HCT116 (cell line): ENCODE data around the gene DRAM1.

Source experiments
- EGR1 ChIP-seq: IDR thresholded peaks from 2 replicates; pipeline ENCODE4 v1.6.1; 2012; ENCODE audit warnings: low read depth
- ELF1 ChIP-seq: IDR thresholded peaks from 2 replicates; pipeline ENCODE4 v1.6.1; 2012; ENCODE audit warnings: low read depth, borderline replicate concordance
- POLR2A ChIP-seq: IDR thresholded peaks from 2 replicates; pipeline ENCODE4 v1.7.0; 2011; ENCODE audit warnings: borderline replicate concordance; ENCODE audit not compliant: insufficient read depth, insufficient read length; ENCODE audit errors: extremely low read depth
- POLR2AphosphoS5 ChIP-seq: IDR thresholded peaks from 2 replicates; pipeline ENCODE4 v1.6.1; 2011; ENCODE audit warnings: mild to moderate bottlenecking, low read depth, low read length, moderate library complexity
- RAD21 ChIP-seq: IDR thresholded peaks from 2 replicates; pipeline ENCODE4 v1.6.1; 2012; ENCODE audit warnings: low read depth, mild to moderate bottlenecking
- TCF7L2 ChIP-seq: IDR thresholded peaks from 2 replicates; pipeline ENCODE4 v1.7.0; 2011; ENCODE audit warnings: borderline replicate concordance, inconsistent platforms; ENCODE audit not compliant: insufficient read depth, insufficient read length; ENCODE audit errors: extremely low read depth
- TF ChIP-seq, protein P1 (sequence below), 3 experiments: fragments of 200-600 bp in 1 of 3; sonication (generic) in 1 of 3; IDR thresholded peaks in 2 of 3; conservative IDR thresholded peaks in 1 of 3; 2 replicates each; pipeline ENCODE4 v1.5.1; 2012 to 2017; ENCODE audit warnings: low read depth in 2 of 3, low read length in 2 of 3, antibody characterized with exemption in 1 of 3, borderline replicate concordance in 1 of 3, control low read depth in 1 of 3, mild to moderate bottlenecking in 1 of 3, mixed read lengths in 1 of 3, mixed run types in 1 of 3, moderate library complexity in 1 of 3; ENCODE audit not compliant: insufficient read depth in 1 of 3
- TF ChIP-seq, protein P2 (sequence below): IDR thresholded peaks from 2 replicates; pipeline ENCODE4 v1.6.1; 2012

DNA sequence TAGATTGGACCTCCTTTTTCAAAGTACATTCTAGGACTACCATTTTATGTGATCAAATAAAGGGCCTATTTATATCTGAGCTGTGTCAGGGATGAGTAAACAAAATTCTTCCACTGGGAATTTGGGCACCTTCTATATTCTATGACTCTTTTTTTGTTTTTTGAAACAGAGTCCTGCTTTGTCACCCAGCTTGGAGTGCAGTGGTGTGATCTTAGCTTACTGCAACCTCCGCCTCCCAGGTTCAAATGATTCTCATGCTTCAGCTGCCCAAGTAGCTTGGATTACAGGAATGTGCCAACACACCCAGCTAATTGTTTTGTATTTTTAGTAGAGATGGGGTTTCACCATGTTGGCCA is 64.8 kb downstream of the DRAM1 start:
- TF ChIP-seq EGR1, result no peak
- TF ChIP-seq ELF1, result no peak
- TF ChIP-seq, protein P1, sequence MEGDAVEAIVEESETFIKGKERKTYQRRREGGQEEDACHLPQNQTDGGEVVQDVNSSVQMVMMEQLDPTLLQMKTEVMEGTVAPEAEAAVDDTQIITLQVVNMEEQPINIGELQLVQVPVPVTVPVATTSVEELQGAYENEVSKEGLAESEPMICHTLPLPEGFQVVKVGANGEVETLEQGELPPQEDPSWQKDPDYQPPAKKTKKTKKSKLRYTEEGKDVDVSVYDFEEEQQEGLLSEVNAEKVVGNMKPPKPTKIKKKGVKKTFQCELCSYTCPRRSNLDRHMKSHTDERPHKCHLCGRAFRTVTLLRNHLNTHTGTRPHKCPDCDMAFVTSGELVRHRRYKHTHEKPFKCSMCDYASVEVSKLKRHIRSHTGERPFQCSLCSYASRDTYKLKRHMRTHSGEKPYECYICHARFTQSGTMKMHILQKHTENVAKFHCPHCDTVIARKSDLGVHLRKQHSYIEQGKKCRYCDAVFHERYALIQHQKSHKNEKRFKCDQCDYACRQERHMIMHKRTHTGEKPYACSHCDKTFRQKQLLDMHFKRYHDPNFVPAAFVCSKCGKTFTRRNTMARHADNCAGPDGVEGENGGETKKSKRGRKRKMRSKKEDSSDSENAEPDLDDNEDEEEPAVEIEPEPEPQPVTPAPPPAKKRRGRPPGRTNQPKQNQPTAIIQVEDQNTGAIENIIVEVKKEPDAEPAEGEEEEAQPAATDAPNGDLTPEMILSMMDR (IDR thresholded peaks at IDR 0.05 in 2 of 3, conservative IDR thresholded peaks at IDR 0.05 in 1 of 3; ENCODE audit: borderline replicate concordance in 1 of 3, insufficient read depth in 1 of 3, low read depth in 2 of 3, low read length in 2 of 3), result no peak
- no peak for TF ChIP-seq POLR2A
- TF ChIP-seq, protein P2, sequence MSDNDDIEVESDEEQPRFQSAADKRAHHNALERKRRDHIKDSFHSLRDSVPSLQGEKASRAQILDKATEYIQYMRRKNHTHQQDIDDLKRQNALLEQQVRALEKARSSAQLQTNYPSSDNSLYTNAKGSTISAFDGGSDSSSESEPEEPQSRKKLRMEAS, result no peak
- TF ChIP-seq TCF7L2, result no peak
- no peak for TF ChIP-seq POLR2AphosphoS5
- no peak for TF ChIP-seq RAD21
